GM10248 (cell line): ENCODE results near the gene GLRA1.
"Not testable (repeated sequence)": the region's sequence is repeated elsewhere in the genome, so short reads cannot be mapped to it uniquely, and the experiment has no call there.

Experiments used
- CTCF ChIA-PET: fragments of 300-600 bp; sonication (Branson Sonifier 250); formaldehyde crosslinking; extraction: SDS; loops from one replicate; lab custom pipeline; 2021; ENCODE audit warnings: antibody characterized with exemption; lab: Yijun Ruan, JAX
- POLR2A ChIA-PET: fragments of 350-650 bp; sonication (Branson Sonifier 250); formaldehyde crosslinking; extraction: SDS; loops from one replicate; lab custom pipeline; 2020; ENCODE audit warnings: antibody characterized with exemption; lab: Yijun Ruan, JAX
- DNase-seq: peaks from one replicate; pipeline ENCODE4 v3.0.0; 2012; ENCODE audit errors: extremely low spot score
- TF ChIP-seq, protein P1 (sequence below): IDR thresholded peaks from 2 replicates; pipeline ENCODE4 v1.5.1; 2012; ENCODE audit warnings: mild to moderate bottlenecking, low read depth; ENCODE audit errors: extremely low read depth, missing control alignments, control extremely low read depth

The GLRA1 gene

DNA sequence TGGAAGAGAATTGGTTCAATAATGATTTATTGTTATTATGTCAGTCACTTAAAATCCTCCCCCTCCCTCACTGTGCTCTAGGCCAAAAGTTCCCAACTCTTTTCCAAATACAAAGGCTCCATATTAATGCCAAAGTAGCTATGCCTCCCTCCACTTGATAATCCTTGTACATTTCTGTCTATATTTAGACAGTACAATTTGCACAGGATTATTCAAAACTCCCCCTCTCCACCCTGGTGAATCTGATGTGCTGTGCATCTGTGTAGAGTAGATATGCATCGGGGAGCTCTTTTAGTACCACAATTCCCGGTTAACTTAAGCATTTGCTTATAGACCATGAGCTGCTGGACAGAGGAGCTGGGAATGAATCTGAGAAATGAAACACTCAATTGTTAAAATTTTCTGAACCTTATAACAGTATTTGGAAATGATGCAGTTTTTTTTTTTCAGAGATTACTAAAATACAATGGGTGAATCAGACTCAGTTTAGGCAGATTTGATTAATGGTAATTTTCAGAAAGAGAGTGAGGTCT, 27.6 kb downstream of the GLRA1 start:
- CTCF ChIA-PET: interaction anchor here (0.7 to 1.6 kb wide), 3 partner anchors 10 to 246 kb away, joined by 3 to 4 read pairs (median 4); no protein-coding TSS in a partner anchor

DNA sequence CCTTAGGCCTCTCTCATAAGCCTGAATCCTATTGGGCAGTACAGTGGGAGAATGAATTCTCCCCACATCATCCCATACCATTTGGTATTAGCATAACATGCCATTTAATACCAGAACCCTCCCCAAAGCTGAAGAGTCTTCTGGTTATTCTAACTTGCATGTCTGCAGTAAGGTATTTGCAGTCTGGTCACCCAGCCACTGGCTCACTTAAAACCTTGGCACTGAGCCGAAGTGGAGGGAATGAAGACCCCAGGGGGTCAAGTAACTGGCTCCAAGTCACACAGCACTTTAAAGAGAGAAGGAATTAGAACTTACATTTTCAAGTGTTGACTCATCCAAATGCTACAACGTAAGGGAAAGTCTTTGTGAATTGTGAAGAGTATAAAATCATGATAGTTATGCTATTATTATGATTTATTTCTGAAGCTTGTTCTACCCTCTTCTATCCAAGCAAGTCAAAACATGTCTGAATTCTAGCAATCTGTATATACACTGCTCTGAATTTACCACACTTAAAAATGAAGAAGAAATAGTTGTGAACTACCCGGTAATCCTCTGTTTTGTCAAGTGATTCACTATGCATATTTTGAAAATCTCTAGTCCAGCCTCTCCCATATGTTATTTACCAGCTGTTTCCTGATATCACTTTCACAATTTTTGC, 28.5 kb downstream of the GLRA1 start:
- POLR2A ChIA-PET: no interaction called here
- CTCF ChIA-PET: no interaction called here
- DNase-seq: no peak
- TF ChIP-seq, protein P1, sequence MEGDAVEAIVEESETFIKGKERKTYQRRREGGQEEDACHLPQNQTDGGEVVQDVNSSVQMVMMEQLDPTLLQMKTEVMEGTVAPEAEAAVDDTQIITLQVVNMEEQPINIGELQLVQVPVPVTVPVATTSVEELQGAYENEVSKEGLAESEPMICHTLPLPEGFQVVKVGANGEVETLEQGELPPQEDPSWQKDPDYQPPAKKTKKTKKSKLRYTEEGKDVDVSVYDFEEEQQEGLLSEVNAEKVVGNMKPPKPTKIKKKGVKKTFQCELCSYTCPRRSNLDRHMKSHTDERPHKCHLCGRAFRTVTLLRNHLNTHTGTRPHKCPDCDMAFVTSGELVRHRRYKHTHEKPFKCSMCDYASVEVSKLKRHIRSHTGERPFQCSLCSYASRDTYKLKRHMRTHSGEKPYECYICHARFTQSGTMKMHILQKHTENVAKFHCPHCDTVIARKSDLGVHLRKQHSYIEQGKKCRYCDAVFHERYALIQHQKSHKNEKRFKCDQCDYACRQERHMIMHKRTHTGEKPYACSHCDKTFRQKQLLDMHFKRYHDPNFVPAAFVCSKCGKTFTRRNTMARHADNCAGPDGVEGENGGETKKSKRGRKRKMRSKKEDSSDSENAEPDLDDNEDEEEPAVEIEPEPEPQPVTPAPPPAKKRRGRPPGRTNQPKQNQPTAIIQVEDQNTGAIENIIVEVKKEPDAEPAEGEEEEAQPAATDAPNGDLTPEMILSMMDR: no peak

More for the DNA sequence above, 27.6 kb downstream of the GLRA1 start:
- TF ChIP-seq, protein P1: no peak
- no peak for DNase-seq
- POLR2A ChIA-PET: no interaction called here

DNA sequence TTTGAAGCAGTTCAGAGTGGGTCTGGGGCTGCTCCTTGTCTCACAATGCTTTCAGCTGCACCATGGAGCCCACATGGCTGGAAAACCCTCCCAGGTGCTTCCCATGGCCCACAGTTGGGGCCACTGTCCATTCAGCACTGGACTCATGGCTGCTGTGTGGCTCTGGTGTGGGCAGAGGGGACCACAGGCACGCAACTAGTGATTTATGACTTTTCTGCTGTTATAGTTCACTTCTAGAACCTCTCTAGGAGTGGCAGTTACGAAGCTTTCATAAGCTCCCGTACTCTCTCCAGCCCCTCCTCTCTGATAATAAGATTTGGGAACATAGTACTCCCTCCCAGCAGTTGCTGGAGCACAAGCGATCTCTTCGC, 29.0 kb downstream of the GLRA1 start:
- ChIA-PET POLR2A (no interaction called here), CTCF (no interaction called here)
- TF ChIP-seq, protein P1: no peak
- DNase-seq: no peak

DNA sequence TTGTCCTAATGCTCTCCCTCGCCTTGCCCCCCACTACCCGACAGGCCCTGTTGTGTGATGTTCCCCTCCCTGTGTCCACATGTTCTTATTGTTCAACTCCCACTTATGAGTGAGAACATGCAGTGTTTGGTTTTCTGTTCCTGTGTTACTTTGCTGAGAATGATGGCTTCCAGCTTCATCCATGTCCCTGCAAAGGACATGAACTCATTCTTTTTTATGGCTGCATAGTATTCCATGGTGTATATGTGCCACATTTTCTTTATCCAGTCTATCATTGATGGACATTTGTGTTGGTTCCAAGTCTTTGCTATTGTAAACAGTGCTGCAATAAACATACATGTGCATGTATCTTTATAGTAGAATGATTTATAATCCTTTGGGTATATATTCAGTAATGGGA, 31.2 kb downstream of the GLRA1 start:
- DNase-seq, POLR2A ChIA-PET: not testable (repeated sequence)
- CTCF ChIA-PET: interaction anchor here (0.7 kb wide), 1 partner anchor 10 kb away, joined by 3 read pairs; no protein-coding TSS in a partner anchor

DNA sequence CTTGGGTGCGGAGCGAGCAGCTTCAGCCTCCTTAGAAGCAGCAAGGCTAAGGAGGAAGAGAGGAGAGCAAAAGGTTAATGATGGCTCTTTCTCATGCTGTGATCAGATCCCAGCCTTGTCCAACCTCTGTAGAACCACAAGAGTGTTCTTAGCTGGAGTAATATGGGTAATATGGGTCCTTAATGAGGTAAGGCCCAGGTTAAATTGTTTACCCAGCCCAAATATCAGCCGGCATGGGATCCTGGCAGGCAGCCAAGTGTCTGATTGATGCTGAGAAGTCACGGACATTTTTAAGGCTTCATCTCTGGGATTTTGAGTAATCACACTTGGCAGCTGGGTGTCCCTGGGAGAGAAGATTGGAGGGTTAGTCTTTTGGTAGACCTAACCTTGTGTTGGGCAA, 32.3 kb downstream of the GLRA1 start:
- ChIA-PET POLR2A (no interaction called here), CTCF (interaction anchor here (0.9 kb wide), 1 partner anchor 67 kb away, joined by 3 read pairs; no protein-coding TSS in a partner anchor)

DNA sequence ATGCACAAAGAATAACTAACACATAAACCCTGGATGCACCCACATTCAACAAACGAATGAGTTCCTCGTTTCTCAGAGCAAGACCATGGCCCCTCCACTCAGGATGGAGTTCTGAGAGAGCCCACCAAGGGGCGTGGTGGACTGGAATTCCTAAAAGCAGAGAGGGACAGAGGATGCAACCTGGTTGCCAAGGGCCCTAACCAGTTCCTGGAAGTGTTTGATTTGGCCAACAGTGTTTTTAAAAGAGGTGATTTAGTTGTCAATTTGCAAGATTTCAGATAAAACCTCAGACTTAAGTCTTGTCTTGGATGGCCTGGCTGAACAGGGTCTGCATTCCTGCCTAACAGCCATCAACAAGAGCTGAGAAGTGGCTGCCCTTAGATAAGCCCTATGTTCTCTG, 34.4 kb downstream of the GLRA1 start:
- POLR2A ChIA-PET: no interaction called here
- CTCF ChIA-PET: interaction anchor here (0.7 to 1.6 kb wide), 2 partner anchors 22 to 253 kb away, joined by 3 read pairs; no protein-coding TSS in a partner anchor
- no peak for DNase-seq
- TF ChIP-seq, protein P1: no peak

More for the DNA sequence above, 32.3 kb downstream of the GLRA1 start:
- TF ChIP-seq, protein P1: no peak
- no peak for DNase-seq

DNA sequence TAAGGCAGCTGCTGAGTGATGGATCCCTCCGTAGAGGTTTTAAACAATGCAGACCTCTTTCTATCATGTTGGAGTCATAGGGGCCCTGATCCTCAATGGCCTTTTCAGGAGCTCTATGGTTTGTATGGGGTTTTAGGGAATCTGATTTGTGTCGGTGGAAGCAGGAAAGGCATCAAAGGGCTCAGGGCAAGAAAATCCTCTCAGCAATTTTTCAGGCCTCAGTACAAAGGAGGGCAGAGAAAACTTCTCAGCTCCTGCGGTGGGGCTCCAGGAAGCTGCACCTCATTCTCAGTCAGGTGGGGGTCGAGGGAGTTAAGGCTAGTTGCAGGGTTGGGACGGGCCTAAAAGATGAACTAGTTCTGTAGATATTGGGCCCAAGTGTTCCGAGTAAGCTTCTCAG, 35.0 kb downstream of the GLRA1 start:
- TF ChIP-seq, protein P1: no peak
- ChIA-PET CTCF (interaction anchor here (1.7 to 1.8 kb wide), 2 partner anchors 63 to 254 kb away, joined by 4 to 7 read pairs; no protein-coding TSS in a partner anchor), POLR2A (no interaction called here)
- no peak for DNase-seq
